CD4-positive, CD25-positive, alpha-beta regulatory T cell (primary cell): ENCODE data around the gene C1QTNF2. TPM values are rescaled to one million over a fixed set of nuclear protein-coding genes. Genes with fewer than 3 reads are reported as not detected.
A peak's percentile ranks its signal among the peaks of the same experiment; 100 is the strongest.

Source experiments
- ATAC-seq, 2 donors: fragments of 150-1000 bp; cut with Tn5 transposase; one replicate each; pipeline ENCODE4 v1.10.0; 2021; ENCODE audit warnings: low read depth in 2 of 2, moderate number of reproducible peaks in 2 of 2, moderate library complexity in 1 of 2
- DNase-seq, 3 donors: peaks; one replicate each; pipeline versions ENCODE4 v3.0.0 to v3.0.0-alpha.2; 2012 to 2022; ENCODE audit warnings: mixed read lengths in 1 of 3
- H3K27ac ChIP-seq: one replicate; pipeline ENCODE4 v1.7.0; 2013; ENCODE audit warnings: mild to moderate bottlenecking, low read length; ENCODE audit not compliant: insufficient read depth, poor library complexity, severe bottlenecking
- H3K27me3 ChIP-seq: one replicate; pipeline ENCODE4 v1.7.0; 2013; ENCODE audit warnings: low read length; ENCODE audit not compliant: control insufficient read depth, insufficient read depth
- H3K36me3 ChIP-seq: one replicate; pipeline ENCODE4 v1.7.0; 2013; ENCODE audit warnings: mild to moderate bottlenecking, low read length, moderate library complexity; ENCODE audit not compliant: control insufficient read depth, insufficient read depth
- H3K4me1 ChIP-seq: 2 replicates; pipeline ENCODE4 v1.7.0; 2013; ENCODE audit warnings: mild to moderate bottlenecking, low read length; ENCODE audit not compliant: insufficient read depth, control insufficient read depth, poor library complexity, severe bottlenecking
- H3K4me3 ChIP-seq: one replicate; pipeline ENCODE4 v1.7.0; 2013; ENCODE audit warnings: low read depth, mild to moderate bottlenecking, low read length, moderate library complexity
- H3K9me3 ChIP-seq, 2 experiments: 1 replicate in 1 of 2; 2 replicates in 1 of 2; pipeline ENCODE4 v1.7.0; 2013; ENCODE audit warnings: low read length in 2 of 2, mild to moderate bottlenecking in 1 of 2, moderate library complexity in 1 of 2; ENCODE audit not compliant: control insufficient read depth in 2 of 2
- H3K27ac Mint-ChIP-seq, 3 donors: one replicate each; pipeline ENCODE4 v1.8.0; 2020 to 2022; ENCODE audit warnings: mild to moderate bottlenecking in 3 of 3, mixed read lengths in 3 of 3, moderate library complexity in 2 of 3
- H3K27me3 Mint-ChIP-seq: one replicate; pipeline ENCODE4 v1.8.0; 2022; ENCODE audit warnings: mild to moderate bottlenecking, mixed read lengths
- H3K36me3 Mint-ChIP-seq: one replicate; pipeline ENCODE4 v1.8.0; 2020; ENCODE audit warnings: mixed read lengths
- H3K4me1 Mint-ChIP-seq, 4 donors: one replicate each; pipeline ENCODE4 v1.8.0; 2020 to 2022; ENCODE audit warnings: mixed read lengths in 4 of 4, mild to moderate bottlenecking in 1 of 4
- H3K4me3 Mint-ChIP-seq, 4 donors: one replicate each; pipeline ENCODE4 v1.8.0; 2020 to 2022; ENCODE audit warnings: mild to moderate bottlenecking in 4 of 4, mixed read lengths in 4 of 4, moderate library complexity in 3 of 4
- H3K9me3 Mint-ChIP-seq, 7 donors: one replicate each; pipeline ENCODE4 v1.8.0; 2020 to 2022; ENCODE audit warnings: mixed read lengths in 7 of 7, mild to moderate bottlenecking in 3 of 7, moderate library complexity in 2 of 7
- polyA plus RNA-seq, 4 donors: library from polyadenylated mRNA; unstranded; fragments of 300-500 nt; fragmentation: Illumina TruSeq; gene quantifications; one replicate each; pipeline ENCODE4 v1.2.3, GENCODE V29; 2021
- total RNA-seq: library from RNA; stranded (reverse); gene quantifications from one replicate; pipeline ENCODE4 v1.2.3, GENCODE V29; 2022

Gene C1QTNF2
- total and polyA plus RNA-seq, 5 donors from 2014 or later = not detected

DNA sequence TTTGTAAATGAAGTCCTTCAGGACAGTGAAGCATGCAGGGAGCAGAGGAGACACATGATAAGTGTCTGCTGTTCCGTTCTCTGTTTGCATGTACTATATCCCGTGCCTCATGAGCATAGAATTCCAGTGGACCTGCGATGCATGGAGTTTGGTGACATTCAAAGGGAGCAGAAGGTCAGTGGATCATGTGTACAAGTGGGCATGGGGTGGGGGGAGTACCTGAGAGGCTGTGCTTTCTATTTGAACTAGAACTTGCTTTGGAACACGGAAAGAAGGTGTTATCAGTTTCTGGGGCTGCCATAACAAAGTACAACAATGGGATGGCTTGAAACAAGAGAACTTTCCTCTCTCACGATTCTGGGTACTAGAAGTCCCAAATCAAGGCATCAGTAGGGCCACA is 53.0 kb downstream of the C1QTNF2 start:
- Mint-ChIP-seq H3K9me3 (peaks cover 0 to 2% (median 0%) of the 10 kb centered on the region in 7 donors), H3K27ac (no peak overlapping the region), H3K36me3 (no peaks in the 10 kb centered on the region), H3K27me3 (peaks cover 29% of the 10 kb centered on the region), H3K4me3 (no peak overlapping the region), H3K4me1 (peaks cover 0 to 4% (median 0%) of the 10 kb centered on the region in 4 donors)
- DNase-seq (no peak), ATAC-seq (no peak)
- Histone ChIP-seq H3K9me3 (peaks cover 0 to 2% of the 10 kb centered on the region in 2 experiments), H3K4me1 (no peaks in the 10 kb centered on the region), H3K27ac (no peak overlapping the region), H3K27me3 (peaks cover 19% of the 10 kb centered on the region), H3K4me3 (no peak overlapping the region), H3K36me3 (no peaks in the 10 kb centered on the region)

DNA sequence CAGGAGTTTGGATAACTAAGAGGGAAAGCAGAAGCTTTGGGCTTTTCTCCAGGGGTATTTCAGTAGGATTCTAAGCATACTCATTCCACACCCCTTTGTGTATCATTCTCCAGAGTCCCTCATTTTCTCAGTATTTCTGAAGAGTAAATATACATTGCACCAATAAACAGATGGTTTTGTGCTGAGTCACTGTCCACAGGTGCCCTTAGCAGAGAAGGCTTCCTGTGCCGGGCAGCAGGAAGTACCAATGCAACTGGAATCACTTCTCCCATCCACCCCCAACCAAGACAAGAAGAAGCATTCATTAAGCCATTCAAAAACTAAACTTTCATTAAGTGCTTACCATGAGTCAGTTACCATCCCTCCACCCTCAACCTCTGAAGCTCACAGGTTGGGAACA is 54.5 kb downstream of the C1QTNF2 start:
- H3K4me1 Mint-ChIP-seq = peaks cover 0 to 7% (median 0%) of the 10 kb centered on the region in 4 donors
- DNase-seq (peak in 1 of 3 donors; percentile 4), ATAC-seq (no peak)
- Histone ChIP-seq H3K9me3 (peaks cover 0 to 2% of the 10 kb centered on the region in 2 experiments), H3K4me3 (no peak overlapping the region), H3K27me3 (peaks cover 19% of the 10 kb centered on the region), H3K4me1 (no peaks in the 10 kb centered on the region), H3K36me3 (no peaks in the 10 kb centered on the region), H3K27ac (no peak overlapping the region)
- no peak overlapping the region for H3K4me3 Mint-ChIP-seq
- peaks cover 0 to 4% (median 0%) of the 10 kb centered on the region in 7 donors for H3K9me3 Mint-ChIP-seq
- H3K36me3 Mint-ChIP-seq = no peaks in the 10 kb centered on the region
- no peak overlapping the region for H3K27ac Mint-ChIP-seq
- peaks cover 35% of the 10 kb centered on the region for H3K27me3 Mint-ChIP-seq

DNA sequence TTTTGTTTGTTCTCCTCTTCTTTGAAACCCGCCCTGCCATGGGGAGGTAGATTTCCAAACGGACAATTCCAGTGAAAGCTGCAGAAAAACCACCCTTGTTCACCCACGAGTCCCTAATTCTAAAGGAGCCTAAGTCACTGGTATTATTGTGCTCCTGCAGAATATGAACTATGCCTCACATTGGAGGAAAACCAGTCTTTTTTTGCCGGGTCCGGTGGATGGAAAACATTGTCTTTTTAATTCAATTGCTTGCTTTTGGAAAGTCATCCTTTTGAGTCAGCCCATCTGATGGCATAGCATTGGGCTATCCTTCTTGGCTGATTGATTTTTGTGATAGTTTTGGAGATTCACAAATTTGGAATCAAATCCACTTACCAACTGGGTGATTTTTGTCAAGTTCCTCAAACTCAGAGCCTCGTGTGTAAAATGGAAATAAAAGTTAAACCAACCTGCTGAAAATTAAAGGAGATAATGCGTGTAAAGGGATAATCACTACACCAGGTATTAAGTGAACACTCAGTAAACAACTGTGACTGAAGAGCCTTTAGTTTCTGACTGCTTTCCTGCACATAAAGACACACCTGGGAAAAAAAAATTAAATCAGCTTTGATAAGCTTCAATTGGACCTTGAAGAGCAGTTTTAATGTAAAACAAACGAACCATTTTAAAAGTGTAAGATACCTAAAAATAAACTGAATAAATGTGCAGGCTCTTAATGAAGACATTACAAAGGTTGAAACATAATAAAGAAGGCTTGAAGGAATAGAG is 57.3 kb downstream of the C1QTNF2 start:
- DNase-seq (no peak), ATAC-seq (no peak)
- Mint-ChIP-seq H3K36me3 (no peaks in the 10 kb centered on the region), H3K27me3 (peaks cover 49% of the 10 kb centered on the region), H3K9me3 (peaks cover 0 to 4% (median 0%) of the 10 kb centered on the region in 7 donors), H3K4me3 (peak overlapping the region in 2 of 4 donors; percentile 62 to 68), H3K4me1 (peaks cover 0 to 7% (median 0%) of the 10 kb centered on the region in 4 donors), H3K27ac (no peak overlapping the region)
- Histone ChIP-seq H3K27me3 (peaks cover 25% of the 10 kb centered on the region), H3K4me3 (no peak overlapping the region), H3K27ac (no peak overlapping the region), H3K9me3 (peaks cover 0 to 2% of the 10 kb centered on the region in 2 experiments), H3K36me3 (no peaks in the 10 kb centered on the region), H3K4me1 (no peaks in the 10 kb centered on the region)

DNA sequence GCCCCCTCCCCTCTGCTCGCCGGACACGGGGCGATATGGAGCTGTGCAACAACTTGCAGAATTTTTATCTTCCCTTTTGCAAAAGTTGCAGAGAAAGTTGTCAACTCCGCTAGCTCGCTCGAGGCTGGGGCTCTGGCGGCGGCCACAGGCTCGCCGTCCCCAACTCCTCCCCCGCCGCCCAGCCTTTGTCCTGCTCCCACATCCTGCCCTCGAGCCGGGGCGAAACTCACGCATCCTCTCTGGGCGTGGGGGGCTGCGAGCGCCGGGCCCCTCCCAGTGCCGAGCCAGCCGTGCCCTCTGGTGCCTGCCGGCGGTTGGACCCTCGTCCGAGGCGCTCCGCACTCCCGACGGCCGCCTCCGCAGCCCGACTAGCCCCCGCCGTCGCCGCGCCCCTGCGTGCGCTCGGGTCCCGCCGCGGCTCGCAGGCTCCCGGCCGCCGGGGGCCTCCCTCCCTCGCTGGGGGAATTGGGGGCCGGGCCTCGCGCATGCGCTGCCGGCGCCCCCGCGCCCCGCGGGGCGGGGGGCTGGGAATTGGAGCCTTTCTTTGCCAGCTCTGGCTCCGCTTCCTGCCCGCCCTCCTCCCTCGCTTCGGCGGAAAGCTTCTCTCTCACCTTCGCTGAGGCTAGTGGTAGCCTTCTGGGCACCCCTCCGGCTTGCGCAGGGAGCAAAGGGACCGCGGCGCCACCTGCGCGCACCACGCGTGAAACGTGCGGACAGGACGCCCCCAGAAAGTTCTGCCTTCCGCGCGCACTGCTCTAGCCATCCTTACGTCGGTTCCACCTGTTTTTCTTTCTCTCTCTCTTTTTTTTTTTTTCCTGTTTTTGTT is 58.1 kb downstream of the C1QTNF2 start, which contains the start of gene CCNJL:
TSS of gene CCNJL (minus strand) at position 431 of the 826 bp plus-strand sequence. CDS start 641 bp downstream, outside the sequence.
- peaks cover 0 to 7% (median 0%) of the 10 kb centered on the region in 4 donors for H3K4me1 Mint-ChIP-seq
- Histone ChIP-seq H3K27me3 (peaks cover 25% of the 10 kb centered on the region), H3K4me3 (no peak within 1 kb of the TSS), H3K4me1 (no peaks in the 10 kb centered on the region), H3K9me3 (peaks cover 0 to 2% of the 10 kb centered on the region in 2 experiments), H3K36me3 (no peaks in the 10 kb centered on the region), H3K27ac (no peak within 1 kb of the TSS)
- no peaks in the 10 kb centered on the region for H3K36me3 Mint-ChIP-seq
- ATAC-seq (no peak), DNase-seq (peak in 1 of 3 donors; percentile 2)
- H3K27ac Mint-ChIP-seq = no peak within 1 kb of the TSS
- H3K27me3 Mint-ChIP-seq = peaks cover 49% of the 10 kb centered on the region
- H3K9me3 Mint-ChIP-seq = peaks cover 0 to 4% (median 0%) of the 10 kb centered on the region in 7 donors
- peak within 1 kb of the TSS in 2 of 4 donors; percentile 62 to 68 for H3K4me3 Mint-ChIP-seq

DNA sequence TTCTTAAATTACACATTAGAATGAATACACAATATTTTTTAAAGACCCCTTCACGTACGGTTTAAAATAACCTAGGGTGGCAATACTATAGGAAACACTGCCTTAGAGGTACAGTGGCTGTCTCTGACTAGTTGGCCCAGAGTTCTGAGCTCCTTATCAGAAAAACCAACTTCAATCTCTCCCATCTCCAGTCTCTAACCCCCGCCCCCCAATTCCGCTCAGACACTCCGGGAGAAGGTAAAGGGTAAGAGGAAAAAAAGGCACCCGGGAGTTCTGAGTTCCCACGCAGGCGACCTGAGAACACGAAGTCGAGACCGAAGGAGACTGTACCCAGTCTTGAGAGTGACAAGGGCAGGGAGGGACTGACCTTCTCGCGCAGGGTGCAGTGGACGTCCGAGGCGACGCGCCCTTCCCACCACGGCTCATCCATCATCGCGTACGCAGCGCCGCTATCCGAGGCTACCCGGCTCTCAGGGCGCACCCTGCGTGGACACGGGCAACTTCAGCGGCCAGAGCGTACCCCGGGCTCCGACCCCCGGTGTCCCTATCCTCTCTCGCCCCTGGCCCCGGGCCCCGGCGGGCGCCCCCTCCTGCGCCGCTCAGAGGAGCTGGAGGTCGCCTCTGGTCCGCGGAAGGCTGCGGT is 58.8 kb downstream of the C1QTNF2 start:
- H3K4me1 ChIP-seq = no peaks in the 10 kb centered on the region
- Mint-ChIP-seq H3K4me3 (peak overlapping the region in 1 of 4 donors; percentile 44), H3K9me3 (peaks cover 0 to 4% (median 0%) of the 10 kb centered on the region in 7 donors), H3K4me1 (peaks cover 0 to 7% (median 0%) of the 10 kb centered on the region in 4 donors), H3K27me3 (peaks cover 54% of the 10 kb centered on the region), H3K27ac (no peak overlapping the region), H3K36me3 (no peaks in the 10 kb centered on the region)
- peak in 1 of 2 donors; percentile 11 for ATAC-seq
- H3K27ac ChIP-seq = no peak overlapping the region
- H3K27me3 ChIP-seq = peaks cover 21% of the 10 kb centered on the region
- H3K4me3 ChIP-seq = no peak overlapping the region
- no peaks in the 10 kb centered on the region for H3K36me3 ChIP-seq
- H3K9me3 ChIP-seq = peaks cover 0 to under 1% of the 10 kb centered on the region in 2 experiments
- no peak for DNase-seq

DNA sequence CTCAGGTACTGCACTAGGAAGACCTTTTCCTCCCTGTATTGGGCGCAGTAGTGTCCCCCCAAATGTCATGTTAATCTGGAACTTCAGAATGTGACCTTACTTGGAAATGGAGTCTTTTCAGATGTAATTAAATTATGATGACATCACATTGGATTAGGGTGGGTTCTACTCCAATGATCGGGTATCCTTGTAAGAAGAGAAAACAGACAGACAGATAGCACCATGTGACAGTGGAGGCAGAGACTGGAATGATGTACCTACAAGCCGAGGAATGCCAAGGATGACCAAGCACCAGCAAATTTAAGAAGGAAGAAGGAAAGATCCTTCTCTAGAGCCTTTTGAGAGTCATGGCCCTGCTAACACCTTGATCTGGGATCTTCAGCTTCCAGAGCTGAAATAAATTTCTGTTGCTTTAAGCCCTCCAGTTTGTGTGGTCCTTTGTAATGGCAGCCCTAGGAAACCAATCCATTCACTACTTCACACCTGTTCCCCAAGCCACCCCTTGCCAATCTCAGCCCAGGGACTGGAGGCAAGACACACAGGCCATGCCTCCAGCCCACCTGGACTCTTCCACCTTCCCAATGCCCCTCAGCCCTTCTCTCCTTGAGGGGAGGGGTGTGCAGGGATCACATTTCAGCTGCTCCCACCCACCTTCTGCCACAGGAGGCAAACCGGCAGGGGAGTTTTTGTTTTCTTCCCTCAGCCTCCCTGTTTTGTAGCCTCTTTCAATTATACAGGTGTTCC is 59.7 kb downstream of the C1QTNF2 start:
- Histone ChIP-seq H3K27me3 (peaks cover 18% of the 10 kb centered on the region), H3K4me3 (no peak overlapping the region), H3K4me1 (no peaks in the 10 kb centered on the region), H3K27ac (no peak overlapping the region), H3K36me3 (no peaks in the 10 kb centered on the region), H3K9me3 (no peaks in the 10 kb centered on the region)
- no peak overlapping the region for H3K27ac Mint-ChIP-seq
- H3K27me3 Mint-ChIP-seq = peaks cover 52% of the 10 kb centered on the region
- H3K36me3 Mint-ChIP-seq = no peaks in the 10 kb centered on the region
- no peak for ATAC-seq
- H3K9me3 Mint-ChIP-seq = peaks cover 0 to 4% (median 0%) of the 10 kb centered on the region in 7 donors
- DNase-seq = no peak
- peaks cover 0 to 7% (median 0%) of the 10 kb centered on the region in 4 donors for H3K4me1 Mint-ChIP-seq
- no peak overlapping the region for H3K4me3 Mint-ChIP-seq

DNA sequence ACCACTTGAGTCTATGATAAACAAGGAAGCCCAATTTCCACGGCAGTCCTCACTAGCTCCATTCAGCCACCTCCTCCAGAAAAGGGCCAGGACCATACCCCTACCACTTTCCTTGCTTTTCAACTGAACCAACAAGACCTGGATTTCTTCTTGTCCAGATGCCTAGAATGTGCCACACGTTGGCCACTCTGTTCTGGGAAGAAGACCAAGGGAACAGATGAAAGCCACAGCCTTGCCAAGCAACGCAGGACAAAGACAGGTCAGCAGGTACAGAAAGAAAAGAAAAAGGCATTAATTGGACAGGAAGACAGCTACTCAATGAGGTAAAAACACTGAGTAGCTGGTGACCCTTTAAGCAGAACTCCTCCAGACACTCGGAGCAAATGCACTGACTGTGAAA is 60.3 kb downstream of the C1QTNF2 start:
- no peak overlapping the region for H3K27ac Mint-ChIP-seq
- H3K4me3 Mint-ChIP-seq = no peak overlapping the region
- no peaks in the 10 kb centered on the region for H3K36me3 Mint-ChIP-seq
- H3K9me3 Mint-ChIP-seq = peaks cover 0 to 2% (median 0%) of the 10 kb centered on the region in 7 donors
- Histone ChIP-seq H3K27ac (no peak overlapping the region), H3K9me3 (no peaks in the 10 kb centered on the region), H3K4me3 (no peak overlapping the region), H3K36me3 (no peaks in the 10 kb centered on the region), H3K27me3 (peaks cover 18% of the 10 kb centered on the region), H3K4me1 (no peaks in the 10 kb centered on the region)
- peaks cover 0 to 7% (median 0%) of the 10 kb centered on the region in 4 donors for H3K4me1 Mint-ChIP-seq
- ATAC-seq (no peak), DNase-seq (no peak)
- H3K27me3 Mint-ChIP-seq = peaks cover 55% of the 10 kb centered on the region
